Hepatocyte (in vitro differentiated cells): Measurements from ENCODE around the gene DIP2C.

Experiments
- EZH2 ChIP-seq: fragments of 200-600 bp; sonication (generic); IDR thresholded peaks from 2 replicates; pipeline ENCODE4 v1.6.1; 2016; ENCODE audit warnings: antibody characterized with exemption, mild to moderate bottlenecking, borderline replicate concordance
- TF ChIP-seq, protein P1 (sequence below): fragments of 200-600 bp; sonication (generic); IDR thresholded peaks from 2 replicates; pipeline ENCODE4 v1.5.1; 2016; ENCODE audit warnings: antibody characterized with exemption, mild to moderate bottlenecking; ENCODE audit not compliant: poor library complexity

DNA sequence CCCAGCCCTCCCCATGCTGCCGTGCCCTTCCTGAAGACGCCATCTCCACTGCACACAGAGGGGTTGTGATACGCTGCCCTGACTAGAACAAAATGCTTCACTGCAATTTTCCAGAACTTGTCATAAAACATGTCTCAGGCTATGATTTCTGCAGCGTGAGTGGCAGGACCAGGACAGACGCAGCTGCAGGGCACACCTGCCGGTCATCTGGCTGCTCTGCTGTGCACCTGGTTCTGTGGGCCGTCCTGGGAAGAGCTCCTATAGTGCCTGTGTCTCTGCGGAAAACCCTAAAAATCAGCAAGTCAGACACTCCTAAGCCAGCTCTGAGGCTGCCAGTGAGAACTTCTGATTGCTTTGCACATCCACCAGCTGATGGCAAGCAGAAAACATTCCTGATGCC, 39.7 kb upstream of the DIP2C start:
- TF ChIP-seq, protein P1, sequence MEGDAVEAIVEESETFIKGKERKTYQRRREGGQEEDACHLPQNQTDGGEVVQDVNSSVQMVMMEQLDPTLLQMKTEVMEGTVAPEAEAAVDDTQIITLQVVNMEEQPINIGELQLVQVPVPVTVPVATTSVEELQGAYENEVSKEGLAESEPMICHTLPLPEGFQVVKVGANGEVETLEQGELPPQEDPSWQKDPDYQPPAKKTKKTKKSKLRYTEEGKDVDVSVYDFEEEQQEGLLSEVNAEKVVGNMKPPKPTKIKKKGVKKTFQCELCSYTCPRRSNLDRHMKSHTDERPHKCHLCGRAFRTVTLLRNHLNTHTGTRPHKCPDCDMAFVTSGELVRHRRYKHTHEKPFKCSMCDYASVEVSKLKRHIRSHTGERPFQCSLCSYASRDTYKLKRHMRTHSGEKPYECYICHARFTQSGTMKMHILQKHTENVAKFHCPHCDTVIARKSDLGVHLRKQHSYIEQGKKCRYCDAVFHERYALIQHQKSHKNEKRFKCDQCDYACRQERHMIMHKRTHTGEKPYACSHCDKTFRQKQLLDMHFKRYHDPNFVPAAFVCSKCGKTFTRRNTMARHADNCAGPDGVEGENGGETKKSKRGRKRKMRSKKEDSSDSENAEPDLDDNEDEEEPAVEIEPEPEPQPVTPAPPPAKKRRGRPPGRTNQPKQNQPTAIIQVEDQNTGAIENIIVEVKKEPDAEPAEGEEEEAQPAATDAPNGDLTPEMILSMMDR: no peak
- no peak for TF ChIP-seq EZH2
